8988T (cell line): ENCODE measurements around the gene SLC36A3.
"Not testable (repeated sequence)": the region's sequence is repeated elsewhere in the genome, so short reads cannot be mapped to it uniquely, and the experiment has no call there.

Source experiments
- DNase-seq: peaks from one replicate; pipeline ENCODE4 v3.0.0; 2011

SLC36A3 gene

GRCh38 chr5:151236888-151237287 lies 66.7 kb downstream of the SLC36A3 start:
- no peak for DNase-seq

DNA sequence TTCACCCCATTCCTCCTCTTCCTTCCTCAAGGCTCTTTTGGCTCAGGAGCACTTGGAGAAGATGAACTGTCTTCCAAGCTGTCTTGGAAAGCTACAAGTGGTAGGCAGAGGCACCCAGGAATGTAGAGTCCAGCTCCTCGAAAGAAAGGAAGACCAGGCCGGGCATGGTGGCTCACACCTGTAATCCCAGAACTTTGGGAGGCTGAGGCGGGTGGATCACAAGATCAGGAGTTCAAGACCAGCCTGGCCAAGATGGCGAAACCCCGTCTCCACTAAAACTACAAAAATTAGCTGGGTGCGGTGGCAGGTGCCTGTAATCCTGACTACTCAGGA lies 68.4 kb downstream of the SLC36A3 start:
- not testable (repeated sequence) for DNase-seq

GRCh38 chr5:151234476-151235238 lies 68.9 kb downstream of the SLC36A3 start:
- DNase-seq = no peak

GRCh38 chr5:151233616-151234085 lies 69.9 kb downstream of the SLC36A3 start:
- DNase-seq = no peak

- DNase-seq = no peak
Observed at GRCh38 chr5:151231359-151231758, 72.2 kb downstream of the SLC36A3 start.

GRCh38 chr5:151230048-151230680 lies 73.4 kb downstream of the SLC36A3 start:
- no peak for DNase-seq

DNA sequence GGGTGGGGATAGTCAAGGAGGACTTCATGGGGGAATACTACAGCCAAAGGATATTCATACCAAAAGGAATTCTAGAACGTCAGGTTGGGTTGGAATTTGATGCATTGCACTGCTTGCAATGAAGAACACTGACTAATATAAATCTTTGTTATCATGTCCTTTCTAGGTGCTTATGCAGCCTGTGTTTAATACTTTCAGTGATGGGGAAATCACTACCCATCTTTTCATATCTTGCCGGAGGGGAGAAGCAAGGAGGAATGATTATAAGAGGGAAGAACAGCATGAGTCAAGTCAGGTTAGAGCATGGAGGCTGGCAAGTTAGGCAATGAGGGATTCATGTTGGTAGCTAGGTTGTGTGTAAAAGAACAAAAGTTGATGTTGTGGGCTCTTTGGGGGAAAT lies 74.6 kb downstream of the SLC36A3 start:
- no peak for DNase-seq

DNA sequence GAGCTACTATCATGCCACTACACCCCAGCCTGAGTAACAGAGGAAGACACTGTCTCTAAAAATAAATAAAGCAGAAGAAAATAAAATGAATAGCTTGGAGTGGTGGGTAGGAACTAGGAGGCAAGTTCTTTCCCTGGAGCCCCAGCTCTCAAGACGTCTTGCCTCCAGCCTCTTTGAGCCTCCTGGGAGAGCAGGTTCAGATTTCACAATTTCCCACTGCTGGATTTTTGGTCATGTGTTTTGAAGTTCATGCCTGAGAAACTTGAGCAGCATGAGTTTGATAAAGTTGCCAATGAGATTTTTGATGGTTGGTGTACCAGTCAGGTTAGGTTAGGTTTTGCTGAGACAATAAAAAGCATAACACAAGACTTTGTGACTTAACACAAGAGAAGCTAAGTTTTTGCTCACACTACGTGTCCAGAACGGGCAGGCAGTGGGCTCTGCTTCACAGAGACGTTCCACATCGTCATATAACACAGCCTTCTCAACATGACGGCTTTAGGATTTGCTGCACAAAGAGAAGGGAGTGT lies 75.6 kb downstream of the SLC36A3 start:
- DNase-seq = no peak
